Nephron (organoid): Measurements from ENCODE around the gene CREB5.
A peak's percentile ranks its signal among the peaks of the same experiment; 100 is the strongest.

Experiments
- H3K27ac Mint-ChIP-seq, 3 experiments: 2 replicates each; pipeline ENCODE4 v1.8.0; 2020; ENCODE audit warnings: mixed read lengths in 3 of 3, mild to moderate bottlenecking in 2 of 3, moderate library complexity in 1 of 3
- H3K27me3 Mint-ChIP-seq: 2 replicates; pipeline ENCODE4 v1.8.0; 2021; ENCODE audit warnings: low read depth, mild to moderate bottlenecking, moderate library complexity, mixed read lengths
- H3K36me3 Mint-ChIP-seq: 2 replicates; pipeline ENCODE4 v1.8.0; 2020; ENCODE audit warnings: low read depth, mixed read lengths
- H3K4me1 Mint-ChIP-seq: 2 replicates; pipeline ENCODE4 v1.8.0; 2020; ENCODE audit warnings: mixed read lengths
- H3K4me3 Mint-ChIP-seq, 3 experiments: 2 replicates each; pipeline ENCODE4 v1.8.0; 2020; ENCODE audit warnings: mild to moderate bottlenecking in 3 of 3, mixed read lengths in 3 of 3, moderate library complexity in 2 of 3
- H3K9me3 Mint-ChIP-seq: 2 replicates; pipeline ENCODE4 v1.8.0; 2020; ENCODE audit warnings: mixed read lengths
- TF ChIP-seq, protein P1 (sequence below), 3 experiments: fragments of 200-600 bp; sonication (generic); IDR thresholded peaks; one replicate each; pipeline ENCODE4 v1.5.0; 2021; ENCODE audit warnings: antibody characterized with exemption in 3 of 3; ENCODE audit not compliant: unreplicated experiment in 3 of 3

The CREB5 gene

DNA sequence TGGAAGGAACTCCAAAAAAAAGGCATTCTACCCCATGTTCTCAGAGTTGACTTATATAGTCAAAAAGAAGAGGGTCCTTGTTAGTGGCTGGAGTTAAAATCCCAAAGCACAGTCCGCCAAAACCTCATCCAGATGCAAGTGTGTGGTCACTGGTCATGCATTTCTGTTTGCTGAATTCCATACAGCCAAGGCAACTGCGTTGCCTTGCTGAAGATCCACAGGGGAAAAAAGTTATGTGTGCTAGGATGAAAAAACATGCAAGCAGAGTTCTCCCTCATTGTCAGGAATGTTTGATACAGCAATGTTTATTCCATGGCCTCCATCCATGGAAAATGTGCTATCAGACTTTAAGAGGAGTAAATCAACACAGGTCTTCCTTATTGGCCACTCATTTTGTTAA lies 213.1 kb downstream of the CREB5 start:
- Mint-ChIP-seq H3K9me3 (no peaks in the 10 kb centered on the region), H3K4me1 (peaks cover 78% of the 10 kb centered on the region), H3K27ac (peak overlapping the region in 2 of 3 experiments; percentile 43 to 61), H3K36me3 (no peaks in the 10 kb centered on the region), H3K4me3 (no peak overlapping the region), H3K27me3 (no peaks in the 10 kb centered on the region)
- TF ChIP-seq, protein P1, sequence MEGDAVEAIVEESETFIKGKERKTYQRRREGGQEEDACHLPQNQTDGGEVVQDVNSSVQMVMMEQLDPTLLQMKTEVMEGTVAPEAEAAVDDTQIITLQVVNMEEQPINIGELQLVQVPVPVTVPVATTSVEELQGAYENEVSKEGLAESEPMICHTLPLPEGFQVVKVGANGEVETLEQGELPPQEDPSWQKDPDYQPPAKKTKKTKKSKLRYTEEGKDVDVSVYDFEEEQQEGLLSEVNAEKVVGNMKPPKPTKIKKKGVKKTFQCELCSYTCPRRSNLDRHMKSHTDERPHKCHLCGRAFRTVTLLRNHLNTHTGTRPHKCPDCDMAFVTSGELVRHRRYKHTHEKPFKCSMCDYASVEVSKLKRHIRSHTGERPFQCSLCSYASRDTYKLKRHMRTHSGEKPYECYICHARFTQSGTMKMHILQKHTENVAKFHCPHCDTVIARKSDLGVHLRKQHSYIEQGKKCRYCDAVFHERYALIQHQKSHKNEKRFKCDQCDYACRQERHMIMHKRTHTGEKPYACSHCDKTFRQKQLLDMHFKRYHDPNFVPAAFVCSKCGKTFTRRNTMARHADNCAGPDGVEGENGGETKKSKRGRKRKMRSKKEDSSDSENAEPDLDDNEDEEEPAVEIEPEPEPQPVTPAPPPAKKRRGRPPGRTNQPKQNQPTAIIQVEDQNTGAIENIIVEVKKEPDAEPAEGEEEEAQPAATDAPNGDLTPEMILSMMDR (IDR thresholded peaks at IDR 0.05; ENCODE audit: unreplicated experiment in 3 of 3), result no peak

GRCh38 chr7:28626221-28626620 lies 213.9 kb downstream of the CREB5 start:
- H3K4me3 Mint-ChIP-seq, result no peak overlapping the region
- no peaks in the 10 kb centered on the region for H3K27me3 Mint-ChIP-seq
- peaks cover 83% of the 10 kb centered on the region for H3K4me1 Mint-ChIP-seq
- H3K36me3 Mint-ChIP-seq, result no peaks in the 10 kb centered on the region
- H3K9me3 Mint-ChIP-seq, result no peaks in the 10 kb centered on the region
- TF ChIP-seq, protein P1 (IDR thresholded peaks at IDR 0.05; ENCODE audit: unreplicated experiment in 3 of 3), result no peak
- H3K27ac Mint-ChIP-seq, result peak overlapping the region; percentile 25 to 75 (median 43)

DNA sequence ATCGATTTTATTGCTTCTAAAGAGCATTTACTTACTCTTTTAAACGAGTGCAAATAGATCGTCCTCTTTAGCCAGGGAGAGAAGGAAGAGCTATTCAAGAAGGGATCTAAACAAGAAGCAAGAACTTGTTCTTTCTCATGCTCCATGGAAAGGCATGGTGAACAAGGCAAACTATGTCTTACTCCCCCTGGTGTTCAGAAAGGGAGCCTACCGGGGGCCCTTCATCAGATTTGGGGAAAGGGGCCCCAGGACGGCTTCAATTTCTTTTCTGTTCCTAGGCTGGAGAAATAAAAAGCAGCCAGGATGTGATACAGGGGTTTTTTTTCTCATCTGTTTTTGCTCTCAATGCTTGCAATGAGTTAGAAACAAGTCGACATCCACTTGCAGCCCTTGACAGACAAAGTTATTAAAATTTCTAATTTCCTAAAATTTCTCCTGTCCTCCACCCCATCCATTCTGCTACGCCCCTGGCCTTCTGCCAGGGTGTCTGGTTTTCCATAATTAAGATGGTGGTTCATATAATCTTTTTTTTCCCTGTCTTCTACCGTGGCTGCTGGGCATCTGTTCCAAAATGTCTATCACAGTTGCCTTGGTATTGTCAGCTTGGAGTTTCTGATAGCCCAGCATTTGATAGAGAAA lies 214.4 kb downstream of the CREB5 start:
- TF ChIP-seq, protein P1 (IDR thresholded peaks at IDR 0.05; ENCODE audit: unreplicated experiment in 3 of 3), result peak; percentile 51 to 58 (median 58)

GRCh38 chr7:28627263-28627653 lies 214.9 kb downstream of the CREB5 start:
- H3K27me3 Mint-ChIP-seq, result peaks cover 2% of the 10 kb centered on the region
- H3K4me3 Mint-ChIP-seq, result no peak overlapping the region
- no peaks in the 10 kb centered on the region for H3K9me3 Mint-ChIP-seq
- TF ChIP-seq, protein P1 (IDR thresholded peaks at IDR 0.05; ENCODE audit: unreplicated experiment in 3 of 3), result no peak
- H3K4me1 Mint-ChIP-seq, result peaks cover 78% of the 10 kb centered on the region
- H3K27ac Mint-ChIP-seq, result peak overlapping the region in 2 of 3 experiments; percentile 3 to 44
- no peaks in the 10 kb centered on the region for H3K36me3 Mint-ChIP-seq

More for the DNA sequence above, 214.4 kb downstream of the CREB5 start:
- no peaks in the 10 kb centered on the region for H3K27me3 Mint-ChIP-seq
- H3K4me1 Mint-ChIP-seq, result peaks cover 81% of the 10 kb centered on the region
- H3K4me3 Mint-ChIP-seq, result no peak overlapping the region
- H3K9me3 Mint-ChIP-seq, result no peaks in the 10 kb centered on the region
- H3K36me3 Mint-ChIP-seq, result no peaks in the 10 kb centered on the region
- peak overlapping the region; percentile 25 to 75 (median 43) for H3K27ac Mint-ChIP-seq

- H3K4me3 Mint-ChIP-seq, result no peak overlapping the region
- no peaks in the 10 kb centered on the region for H3K9me3 Mint-ChIP-seq
- H3K36me3 Mint-ChIP-seq, result no peaks in the 10 kb centered on the region
- TF ChIP-seq, protein P1 (IDR thresholded peaks at IDR 0.05; ENCODE audit: unreplicated experiment in 3 of 3), result no peak
- peaks cover 8% of the 10 kb centered on the region for H3K27me3 Mint-ChIP-seq
- peak overlapping the region in 2 of 3 experiments; percentile 3 to 44 for H3K27ac Mint-ChIP-seq
- peaks cover 76% of the 10 kb centered on the region for H3K4me1 Mint-ChIP-seq
Measured at GRCh38 chr7:28627896-28628295, 215.6 kb downstream of the CREB5 start.
